Measurements from ENCODE around the gene ALAS1. TPM values are rescaled to one million over a fixed set of nuclear protein-coding genes. Genes with fewer than 3 reads are reported as not detected.

ALAS1 gene
- total and polyA plus RNA-seq, 2 experiments from 2014 or later = 85.3 to 90.1 TPM

- Histone ChIP-seq H3K27ac (no peak overlapping the region), H3K9me3 (ENCODE audit: low read depth) (no peaks in the 10 kb centered on the region), H3K27me3 (no peaks in the 10 kb centered on the region), H3K4me3 (no peak overlapping the region), H3K9me2 (replicated peaks; ENCODE audit: insufficient read depth) (no peaks in the 10 kb centered on the region), H4K20me1 (ENCODE audit: insufficient read depth, poor library complexity, severe bottlenecking) (no peaks in the 10 kb centered on the region), H3K4me1 (ENCODE audit: insufficient read depth) (peaks cover 10% of the 10 kb centered on the region), H2AFZ (no peak overlapping the region), H3K4me2 (no peak overlapping the region), H3K36me3 (replicated peaks; ENCODE audit: insufficient read depth, low read depth) (no peaks in the 10 kb centered on the region), H3K79me2 (no peaks in the 10 kb centered on the region)
- 65% methylated on average over 7 of the region's 7 CpGs for WGBS (ENCODE audit: low lambda C conversion rate, missing lambda C conversion rate)
- DNase-seq (ENCODE audit: low spot score) = no peak
- no peak for TF ChIP-seq EZH2 (IDR thresholded peaks at IDR 0.05; ENCODE audit: borderline replicate concordance)
- TF ChIP-seq CTCF (IDR thresholded peaks at IDR 0.05; ENCODE audit: poor library complexity) = no peak
- no peak for TF ChIP-seq EZH2phosphoT487 (IDR thresholded peaks at IDR 0.05; ENCODE audit: low read depth, severe bottlenecking, unreplicated experiment)
Observed at GRCh38 chr3:52183786-52184445, 14.0 kb upstream of the ALAS1 start.

- H3K36me3 ChIP-seq (replicated peaks; ENCODE audit: insufficient read depth, low read depth) = no peaks in the 10 kb centered on the region
Observed at GRCh38 chr3:52184690-52185089, 13.3 kb upstream of the ALAS1 start.

GRCh38 chr3:52185311-52185710 is 12.6 kb upstream of the ALAS1 start:
- no peaks in the 10 kb centered on the region for H3K9me2 ChIP-seq (replicated peaks; ENCODE audit: insufficient read depth)
- no peaks in the 10 kb centered on the region for H3K79me2 ChIP-seq
- no peaks in the 10 kb centered on the region for H3K27me3 ChIP-seq
- no peak for DNase-seq (ENCODE audit: low spot score)
- no peak overlapping the region for H3K4me2 ChIP-seq
- peaks cover 10% of the 10 kb centered on the region for H3K4me1 ChIP-seq (ENCODE audit: insufficient read depth)
- no peak overlapping the region for H3K27ac ChIP-seq
- no peak overlapping the region for H2AFZ ChIP-seq
- no peaks in the 10 kb centered on the region for H4K20me1 ChIP-seq (ENCODE audit: insufficient read depth, poor library complexity, severe bottlenecking)
- 97% methylated on average over 6 of the region's 6 CpGs for WGBS (ENCODE audit: low lambda C conversion rate, missing lambda C conversion rate)
- no peaks in the 10 kb centered on the region for H3K36me3 ChIP-seq (replicated peaks; ENCODE audit: insufficient read depth, low read depth)
- TF ChIP-seq EZH2phosphoT487 (IDR thresholded peaks at IDR 0.05; ENCODE audit: low read depth, severe bottlenecking, unreplicated experiment) (no peak), EZH2 (IDR thresholded peaks at IDR 0.05; ENCODE audit: borderline replicate concordance) (no peak), CTCF (IDR thresholded peaks at IDR 0.05; ENCODE audit: poor library complexity) (no peak)
- H3K4me3 ChIP-seq = no peak overlapping the region
- H3K9me3 ChIP-seq (ENCODE audit: low read depth) = no peaks in the 10 kb centered on the region

More at GRCh38 chr3:52184690-52185089, 13.3 kb upstream of the ALAS1 start:
- H2AFZ ChIP-seq = no peak overlapping the region
- no peaks in the 10 kb centered on the region for H3K9me2 ChIP-seq (replicated peaks; ENCODE audit: insufficient read depth)
- TF ChIP-seq EZH2phosphoT487 (IDR thresholded peaks at IDR 0.05; ENCODE audit: low read depth, severe bottlenecking, unreplicated experiment) (no peak), CTCF (IDR thresholded peaks at IDR 0.05; ENCODE audit: poor library complexity) (no peak), EZH2 (IDR thresholded peaks at IDR 0.05; ENCODE audit: borderline replicate concordance) (no peak)
- H4K20me1 ChIP-seq (ENCODE audit: insufficient read depth, poor library complexity, severe bottlenecking) = no peaks in the 10 kb centered on the region
- no peaks in the 10 kb centered on the region for H3K27me3 ChIP-seq
- 95% methylated on average over 8 of the region's 8 CpGs for WGBS (ENCODE audit: low lambda C conversion rate, missing lambda C conversion rate)
- DNase-seq (ENCODE audit: low spot score) = no peak
- H3K9me3 ChIP-seq (ENCODE audit: low read depth) = no peaks in the 10 kb centered on the region
- H3K4me2 ChIP-seq = no peak overlapping the region
- H3K4me3 ChIP-seq = no peak overlapping the region
- H3K79me2 ChIP-seq = no peaks in the 10 kb centered on the region
- peaks cover 10% of the 10 kb centered on the region for H3K4me1 ChIP-seq (ENCODE audit: insufficient read depth)
- H3K27ac ChIP-seq = no peak overlapping the region
